ENCODE data around the gene OAF.
"Not testable (repeated sequence)": the region's sequence is repeated elsewhere in the genome, so short reads cannot be mapped to it uniquely, and the experiment has no call there.

The OAF gene

DNA sequence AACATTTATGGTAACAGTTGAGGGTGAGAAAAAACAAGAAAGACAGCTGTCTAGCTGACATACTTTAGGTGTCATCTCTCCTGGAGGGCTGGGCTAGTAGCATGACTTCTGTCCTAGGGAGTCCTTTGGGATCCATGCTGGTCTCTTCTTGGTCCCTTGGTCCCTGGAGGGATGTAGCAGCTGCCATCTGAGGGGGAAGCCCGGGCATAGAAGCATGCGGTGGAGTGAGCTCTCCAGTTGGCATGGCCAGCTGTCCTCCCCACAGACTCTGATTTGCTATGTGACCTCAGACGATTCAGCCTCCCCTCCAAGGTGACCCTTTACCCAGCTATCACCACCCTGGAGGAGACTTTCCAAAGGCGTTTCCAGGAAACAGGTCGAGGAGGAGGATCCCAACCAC lies 57.9 kb downstream of the OAF start:
- TF ChIP-seq, protein P1, sequence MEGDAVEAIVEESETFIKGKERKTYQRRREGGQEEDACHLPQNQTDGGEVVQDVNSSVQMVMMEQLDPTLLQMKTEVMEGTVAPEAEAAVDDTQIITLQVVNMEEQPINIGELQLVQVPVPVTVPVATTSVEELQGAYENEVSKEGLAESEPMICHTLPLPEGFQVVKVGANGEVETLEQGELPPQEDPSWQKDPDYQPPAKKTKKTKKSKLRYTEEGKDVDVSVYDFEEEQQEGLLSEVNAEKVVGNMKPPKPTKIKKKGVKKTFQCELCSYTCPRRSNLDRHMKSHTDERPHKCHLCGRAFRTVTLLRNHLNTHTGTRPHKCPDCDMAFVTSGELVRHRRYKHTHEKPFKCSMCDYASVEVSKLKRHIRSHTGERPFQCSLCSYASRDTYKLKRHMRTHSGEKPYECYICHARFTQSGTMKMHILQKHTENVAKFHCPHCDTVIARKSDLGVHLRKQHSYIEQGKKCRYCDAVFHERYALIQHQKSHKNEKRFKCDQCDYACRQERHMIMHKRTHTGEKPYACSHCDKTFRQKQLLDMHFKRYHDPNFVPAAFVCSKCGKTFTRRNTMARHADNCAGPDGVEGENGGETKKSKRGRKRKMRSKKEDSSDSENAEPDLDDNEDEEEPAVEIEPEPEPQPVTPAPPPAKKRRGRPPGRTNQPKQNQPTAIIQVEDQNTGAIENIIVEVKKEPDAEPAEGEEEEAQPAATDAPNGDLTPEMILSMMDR (IDR thresholded peaks at IDR 0.05; ENCODE audit: control extremely low read depth, extremely low read depth, low read depth, missing control alignments): no peak
- no peak for DNase-seq (ENCODE audit: extremely low spot score)
- POLR2A ChIA-PET: no interaction called here
- CTCF ChIA-PET: interaction anchor here (1.1 to 5.9 kb wide), 4 partner anchors 10 to 38 kb away, joined by 3 to 53 read pairs (median 9); no protein-coding TSS in a partner anchor

DNA sequence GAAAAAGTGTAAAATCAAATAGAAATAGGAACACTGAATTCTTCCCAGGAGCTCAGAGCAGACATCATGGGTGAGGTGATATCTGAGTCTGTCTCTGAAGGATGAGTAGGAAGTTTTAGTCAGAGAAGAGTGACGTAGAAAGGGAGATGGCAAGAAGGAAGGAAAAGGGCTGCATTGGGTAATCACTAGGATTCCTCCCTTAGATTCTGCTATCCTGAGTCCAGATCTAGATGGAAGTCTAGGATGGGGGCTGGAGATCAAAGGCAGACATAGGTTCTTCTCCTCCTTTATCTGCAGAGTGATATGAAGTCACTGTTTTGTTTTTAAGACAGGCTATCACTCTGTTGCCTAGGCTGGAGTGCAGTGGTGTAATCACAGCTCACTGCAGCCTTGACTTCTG lies 59.6 kb downstream of the OAF start:
- TF ChIP-seq, protein P1 (IDR thresholded peaks at IDR 0.05; ENCODE audit: control extremely low read depth, extremely low read depth, low read depth, missing control alignments): no peak
- DNase-seq (ENCODE audit: extremely low spot score): no peak
- ChIA-PET CTCF (interaction anchor here (1.9 to 5.9 kb wide), 2 partner anchors 31 to 36 kb away, joined by 5 to 53 read pairs; no protein-coding TSS in a partner anchor), POLR2A (no interaction called here)

DNA sequence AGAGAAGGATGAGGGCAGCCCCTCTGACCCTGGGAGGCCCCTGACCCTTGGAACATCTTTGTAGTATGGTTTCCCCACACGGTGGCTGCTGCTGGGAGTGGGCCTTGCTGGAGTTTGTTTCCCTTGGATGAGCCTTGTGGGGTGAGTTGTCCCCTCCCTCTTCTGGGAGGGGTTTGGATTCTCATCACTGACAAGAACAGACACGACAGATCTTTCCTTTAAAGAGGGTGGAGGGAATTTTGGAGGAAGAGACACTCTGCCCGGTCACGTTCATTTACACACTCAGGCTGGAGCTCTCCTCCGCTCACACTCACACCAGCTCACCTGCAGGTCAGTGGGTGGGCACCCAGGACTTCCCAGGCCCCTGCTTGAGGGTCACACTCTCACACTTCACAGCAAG lies 60.8 kb downstream of the OAF start:
- TF ChIP-seq, protein P1 (IDR thresholded peaks at IDR 0.05; ENCODE audit: control extremely low read depth, extremely low read depth, low read depth, missing control alignments): no peak
- DNase-seq (ENCODE audit: extremely low spot score): no peak
- POLR2A ChIA-PET: no interaction called here
- CTCF ChIA-PET: interaction anchor here (0.9 to 1.9 kb wide), 3 partner anchors 19 to 42 kb away, joined by 3 to 5 read pairs (median 3); no protein-coding TSS in a partner anchor

GRCh38 chr11:120272303-120272702 lies 61.5 kb downstream of the OAF start:
- DNase-seq (ENCODE audit: extremely low spot score): no peak
- CTCF ChIA-PET: interaction anchor here (0.9 kb wide), 1 partner anchor 18 kb away, joined by 3 read pairs; no protein-coding TSS in a partner anchor
- POLR2A ChIA-PET: no interaction called here
- TF ChIP-seq, protein P1 (IDR thresholded peaks at IDR 0.05; ENCODE audit: control extremely low read depth, extremely low read depth, low read depth, missing control alignments): no peak

DNA sequence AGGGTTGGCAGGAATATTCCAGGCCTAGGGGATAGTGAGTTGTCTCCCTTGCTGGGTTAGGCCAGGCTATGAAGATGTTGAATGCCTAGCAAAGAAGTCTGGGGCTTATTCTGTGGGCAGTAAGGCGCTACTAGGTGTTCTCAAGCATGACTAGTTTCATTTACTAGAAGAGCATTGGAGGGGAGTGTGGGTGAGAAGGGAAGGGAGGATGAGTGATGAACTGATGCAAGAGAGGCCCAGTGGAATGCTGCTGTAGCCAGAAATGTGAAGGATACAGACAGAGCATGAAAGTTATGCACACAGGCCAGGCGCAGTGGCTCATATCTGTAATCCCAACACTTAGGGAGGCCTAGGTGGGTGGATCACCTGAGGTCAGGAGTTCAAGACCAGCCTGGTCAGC lies 62.6 kb downstream of the OAF start:
- DNase-seq (ENCODE audit: extremely low spot score): no peak
- TF ChIP-seq, protein P1 (IDR thresholded peaks at IDR 0.05; ENCODE audit: control extremely low read depth, extremely low read depth, low read depth, missing control alignments): no peak
- ChIA-PET POLR2A (no interaction called here), CTCF (interaction anchor here (0.8 to 3.9 kb wide), 5 partner anchors 14 to 38 kb away, joined by 3 to 13 read pairs (median 3); no protein-coding TSS in a partner anchor)

GRCh38 chr11:120273956-120274355 lies 63.1 kb downstream of the OAF start:
- CTCF ChIA-PET: interaction anchor here (0.8 to 3.9 kb wide), 4 partner anchors 26 to 39 kb away, joined by 3 to 13 read pairs (median 4); no protein-coding TSS in a partner anchor
- POLR2A ChIA-PET; DNase-seq (ENCODE audit: extremely low spot score): not testable (repeated sequence)

GRCh38 chr11:120279502-120279901 lies 68.7 kb downstream of the OAF start:
- POLR2A ChIA-PET: no interaction called here
- TF ChIP-seq, protein P1 (IDR thresholded peaks at IDR 0.05; ENCODE audit: control extremely low read depth, extremely low read depth, low read depth, missing control alignments): no peak
- CTCF ChIA-PET: interaction anchor here (1.1 to 6.9 kb wide), 5 partner anchors 10 to 44 kb away, joined by 3 to 28 read pairs (median 5); no protein-coding TSS in a partner anchor
- DNase-seq (ENCODE audit: extremely low spot score): no peak
